OCI-LY7 (cell line): ENCODE results near the gene CUZD1.

ENCODE experiments used
- CTCF ChIP-seq: fragments of 200-600 bp; sonication (generic); conservative IDR thresholded peaks from 2 replicates; pipeline ENCODE4 v1.5.1; 2014; ENCODE audit warnings: mild to moderate bottlenecking, antibody characterized with exemption, low read length, moderate library complexity, mixed read lengths
- EZH2phosphoT487 ChIP-seq: fragments of 200-600 bp; sonication (generic); IDR thresholded peaks from 2 replicates; pipeline ENCODE4 v1.6.1; 2018; ENCODE audit warnings: low read depth, borderline replicate concordance, mild to moderate bottlenecking, mixed run types, antibody characterized with exemption, low read length, moderate library complexity, mixed read lengths

- TF ChIP-seq CTCF (no peak), EZH2phosphoT487 (no peak)
Observed at GRCh38 chr10:122875843-122876466, 30.3 kb upstream of the CUZD1 start.
